SJCRH30 (cell line): ENCODE data around the gene PPP2R5D. TPM values are rescaled to one million over a fixed set of nuclear protein-coding genes. Genes with fewer than 3 reads are reported as not detected.

Experiments used
- DNase-seq, 2 experiments: peaks; one replicate each; pipeline ENCODE4 v3.0.0-alpha.2; 2015 to 2020
- H3K27ac ChIP-seq: fragments of 250-450 bp; sonication (Bioruptor Pico); 2 replicates; pipeline ENCODE4 v1.5.1; 2020; ENCODE audit warnings: mild to moderate bottlenecking, moderate library complexity
- H3K27me3 ChIP-seq: fragments of 250-450 bp; sonication (Bioruptor Pico); 2 replicates; pipeline ENCODE4 v1.5.1; 2020; ENCODE audit warnings: mild to moderate bottlenecking, moderate library complexity
- H3K36me3 ChIP-seq: fragments of 250-450 bp; sonication (Bioruptor Pico); 2 replicates; pipeline ENCODE4 v1.5.1; 2020; ENCODE audit warnings: mild to moderate bottlenecking, moderate library complexity
- H3K4me1 ChIP-seq: fragments of 250-450 bp; sonication (Bioruptor Pico); 2 replicates; pipeline ENCODE4 v1.5.1; 2020; ENCODE audit warnings: mild to moderate bottlenecking, moderate library complexity
- H3K4me3 ChIP-seq: fragments of 250-450 bp; sonication (Bioruptor Pico); 2 replicates; pipeline ENCODE4 v1.5.1; 2020; ENCODE audit warnings: mild to moderate bottlenecking, moderate library complexity
- H3K9me3 ChIP-seq: fragments of 250-450 bp; sonication (Bioruptor Pico); replicated peaks from 2 replicates; pipeline ENCODE4 v1.5.1; 2020; ENCODE audit warnings: mild to moderate bottlenecking, moderate library complexity
- total RNA-seq: library from RNA; depleted of rRNA; stranded (reverse); fragments of >200 nt; shearing (Covaris generic); gene quantifications from 2 replicates; pipeline ENCODE4 v1.2.3, GENCODE V29; 2014

Gene PPP2R5D
- total RNA-seq, 1 experiment from 2014 or later = 70.2 TPM

DNA sequence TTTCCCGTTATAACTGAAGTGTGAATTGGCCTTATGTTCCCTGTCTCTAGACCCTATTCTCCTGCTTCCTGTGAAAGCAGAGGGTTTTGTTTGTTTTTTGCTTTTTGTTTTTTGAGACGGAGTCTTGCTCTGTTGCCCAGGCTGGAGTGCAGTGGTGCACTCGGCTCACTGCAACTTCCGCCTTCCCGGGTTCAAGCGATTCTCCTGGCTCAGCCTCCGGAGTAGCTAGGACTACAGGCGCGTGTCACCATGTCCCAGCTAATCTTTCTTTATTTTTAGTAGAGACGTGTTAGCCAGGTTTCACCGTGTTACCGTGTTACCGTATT, 24.5 kb upstream of the PPP2R5D start:
- no peak overlapping the region for H3K4me3 ChIP-seq
- no peaks in the 10 kb centered on the region for H3K27me3 ChIP-seq
- H3K27ac ChIP-seq = no peak overlapping the region
- H3K36me3 ChIP-seq = no peaks in the 10 kb centered on the region
- H3K4me1 ChIP-seq = no peaks in the 10 kb centered on the region
- H3K9me3 ChIP-seq = no peaks in the 10 kb centered on the region
- no peak for DNase-seq

- DNase-seq = no peak
- Histone ChIP-seq H3K4me1 (no peaks in the 10 kb centered on the region), H3K27me3 (no peaks in the 10 kb centered on the region), H3K36me3 (no peaks in the 10 kb centered on the region), H3K27ac (no peak within 1 kb of the TSS), H3K9me3 (no peaks in the 10 kb centered on the region), H3K4me3 (no peak within 1 kb of the TSS)
These were observed 23.9 kb upstream of the PPP2R5D start, which contains the start of gene GNMT for GRCh38 chr6:42960243-42961019. TSS of gene GNMT (plus strand) at chr6:42960754. CDS start at chr6:42960768, 14 bp downstream.

GRCh38 chr6:42961020-42961470, 23.3 kb upstream of the PPP2R5D start:
- Histone ChIP-seq H3K27ac (no peak overlapping the region), H3K36me3 (no peaks in the 10 kb centered on the region), H3K27me3 (no peaks in the 10 kb centered on the region), H3K9me3 (no peaks in the 10 kb centered on the region), H3K4me3 (no peak overlapping the region), H3K4me1 (no peaks in the 10 kb centered on the region)
- DNase-seq = no peak

- no peaks in the 10 kb centered on the region for H3K9me3 ChIP-seq
- H3K36me3 ChIP-seq = no peaks in the 10 kb centered on the region
- no peaks in the 10 kb centered on the region for H3K4me1 ChIP-seq
- H3K27me3 ChIP-seq = no peaks in the 10 kb centered on the region
- no peak overlapping the region for H3K4me3 ChIP-seq
- no peak for DNase-seq
- H3K27ac ChIP-seq = no peak overlapping the region
These were observed 22.3 kb upstream of the PPP2R5D start for GRCh38 chr6:42962096-42962495.

- H3K4me3 ChIP-seq = no peak overlapping the region
- no peaks in the 10 kb centered on the region for H3K36me3 ChIP-seq
- H3K4me1 ChIP-seq = no peaks in the 10 kb centered on the region
- H3K27ac ChIP-seq = no peak overlapping the region
- H3K27me3 ChIP-seq = no peaks in the 10 kb centered on the region
- DNase-seq = no peak
- H3K9me3 ChIP-seq = no peaks in the 10 kb centered on the region
These were observed 21.7 kb upstream of the PPP2R5D start for GRCh38 chr6:42962502-42963178.

GRCh38 chr6:42963179-42963854, 21.1 kb upstream of the PPP2R5D start:
- Histone ChIP-seq H3K27ac (no peak overlapping the region), H3K36me3 (no peaks in the 10 kb centered on the region), H3K4me3 (no peak overlapping the region), H3K4me1 (no peaks in the 10 kb centered on the region), H3K9me3 (no peaks in the 10 kb centered on the region), H3K27me3 (no peaks in the 10 kb centered on the region)
- no peak for DNase-seq

GRCh38 chr6:42963855-42964605, 20.3 kb upstream of the PPP2R5D start:
- H3K27me3 ChIP-seq = no peaks in the 10 kb centered on the region
- no peak overlapping the region for H3K27ac ChIP-seq
- no peaks in the 10 kb centered on the region for H3K4me1 ChIP-seq
- no peaks in the 10 kb centered on the region for H3K9me3 ChIP-seq
- no peaks in the 10 kb centered on the region for H3K36me3 ChIP-seq
- H3K4me3 ChIP-seq = no peak overlapping the region
- DNase-seq = peak; percentile 42 to 52

- Histone ChIP-seq H3K27ac (no peak overlapping the region), H3K36me3 (no peaks in the 10 kb centered on the region), H3K9me3 (no peaks in the 10 kb centered on the region), H3K27me3 (no peaks in the 10 kb centered on the region), H3K4me1 (peaks cover 5% of the 10 kb centered on the region; the same call in 1 of the 2 replicates), H3K4me3 (no peak overlapping the region)
- no peak for DNase-seq
These were observed 17.8 kb upstream of the PPP2R5D start for GRCh38 chr6:42966571-42966970.

DNA sequence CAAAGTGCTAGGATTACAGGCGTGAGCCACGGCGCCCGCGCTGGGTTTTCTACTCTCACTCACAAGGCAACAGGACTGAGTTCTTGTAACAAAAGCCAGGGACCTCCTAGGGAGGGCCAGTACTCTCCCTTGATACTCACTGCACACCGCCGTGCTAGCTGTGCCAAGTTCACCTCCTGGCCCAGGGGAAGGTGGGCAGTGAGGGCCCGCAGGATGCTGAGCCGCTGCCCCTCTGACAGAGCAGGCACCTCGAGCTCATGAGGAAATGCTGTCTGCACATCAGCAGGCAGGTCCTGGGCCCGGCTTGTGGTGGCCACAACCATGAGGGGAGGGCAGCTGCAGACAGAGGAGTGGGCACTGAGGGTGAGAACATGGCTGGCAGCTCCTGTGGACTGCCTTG, 17.1 kb upstream of the PPP2R5D start:
- H3K4me3 ChIP-seq = no peak overlapping the region
- H3K36me3 ChIP-seq = no peaks in the 10 kb centered on the region
- no peaks in the 10 kb centered on the region for H3K27me3 ChIP-seq
- no peak for DNase-seq
- peaks cover 5% of the 10 kb centered on the region; the same call in 1 of the 2 replicates for H3K4me1 ChIP-seq
- no peaks in the 10 kb centered on the region for H3K9me3 ChIP-seq
- no peak overlapping the region for H3K27ac ChIP-seq

GRCh38 chr6:42968126-42968701, 16.2 kb upstream of the PPP2R5D start:
- Histone ChIP-seq H3K36me3 (no peaks in the 10 kb centered on the region), H3K9me3 (no peaks in the 10 kb centered on the region), H3K4me3 (no peak overlapping the region), H3K27me3 (no peaks in the 10 kb centered on the region), H3K27ac (no peak overlapping the region), H3K4me1 (peaks cover 5% of the 10 kb centered on the region; the same call in 1 of the 2 replicates)
- no peak for DNase-seq

- Histone ChIP-seq H3K4me1 (peaks cover 5% of the 10 kb centered on the region; the same call in 1 of the 2 replicates), H3K27me3 (no peaks in the 10 kb centered on the region), H3K9me3 (no peaks in the 10 kb centered on the region), H3K4me3 (no peak overlapping the region), H3K36me3 (peaks cover 3% of the 10 kb centered on the region; the same call in 1 of the 2 replicates), H3K27ac (no peak overlapping the region)
- DNase-seq = no peak
These were observed 15.6 kb upstream of the PPP2R5D start for GRCh38 chr6:42968783-42969182.

DNA sequence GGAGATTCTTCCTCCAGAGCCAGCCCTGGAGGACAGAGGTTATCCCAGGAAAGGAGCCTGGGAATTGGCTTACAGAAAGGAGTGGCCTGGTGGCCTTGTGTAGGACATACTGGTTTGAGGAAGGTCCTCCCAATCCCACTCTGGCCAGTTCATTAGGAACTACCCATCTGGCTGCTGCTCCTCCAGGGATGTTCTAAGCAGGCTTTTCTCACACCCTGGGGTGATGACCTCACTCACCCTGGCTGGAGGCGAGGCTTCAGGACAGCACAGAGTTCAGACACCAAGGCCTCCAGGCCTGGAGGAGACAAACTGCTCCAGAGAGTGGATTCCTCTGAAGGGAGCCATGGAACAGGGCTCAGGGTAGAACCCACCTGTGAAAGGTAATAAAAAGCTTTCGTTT, 14.9 kb upstream of the PPP2R5D start:
- Histone ChIP-seq H3K36me3 (peaks cover 5% of the 10 kb centered on the region; the same call in 1 of the 2 replicates), H3K27ac (no peak overlapping the region), H3K4me3 (no peak overlapping the region), H3K4me1 (peaks cover 5% of the 10 kb centered on the region; the same call in 1 of the 2 replicates), H3K27me3 (no peaks in the 10 kb centered on the region), H3K9me3 (no peaks in the 10 kb centered on the region)
- DNase-seq = no peak

DNA sequence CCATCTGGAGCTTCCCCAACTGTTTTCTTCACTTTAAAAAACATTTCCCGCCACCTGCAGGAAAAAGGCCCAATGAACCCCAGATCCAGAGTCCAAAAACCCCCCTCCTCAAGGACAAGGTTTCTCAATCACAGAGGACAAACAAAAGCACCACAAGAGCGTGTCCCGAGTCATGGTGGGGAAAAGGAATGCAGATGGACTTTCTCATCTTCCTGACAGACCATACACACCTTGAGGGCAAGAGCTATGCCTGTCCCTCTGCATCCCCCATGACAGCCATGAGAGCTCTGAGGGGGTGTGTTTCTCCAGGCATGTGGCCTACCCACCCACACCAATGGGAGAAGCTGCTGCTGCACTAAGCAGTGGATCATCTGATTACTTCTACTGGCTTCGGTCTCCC, 14.4 kb upstream of the PPP2R5D start:
- no peak for DNase-seq
- Histone ChIP-seq H3K27ac (no peak overlapping the region), H3K4me3 (no peak overlapping the region), H3K36me3 (peaks cover 5% of the 10 kb centered on the region; the same call in 1 of the 2 replicates), H3K4me1 (peaks cover 5% of the 10 kb centered on the region; the same call in 1 of the 2 replicates), H3K27me3 (no peaks in the 10 kb centered on the region), H3K9me3 (no peaks in the 10 kb centered on the region)
